GM13976 (cell line): ENCODE results near the gene ZFYVE28.

Experiments
- DNase-seq: peaks from one replicate; pipeline ENCODE4 v3.0.0; 2012; ENCODE audit warnings: low spot score
- in situ Hi-C: fragments of 300-500 bp; cut with MboI; formaldehyde crosslinking; loops from one replicate; pipeline ENCODE4 v1.12.0; 2022; ENCODE audit warnings: low sequenced_read_pairs, mixed read lengths, inconsistent platforms; ENCODE audit not compliant: unreplicated experiment
- TF ChIP-seq, protein P1 (sequence below): IDR thresholded peaks from 2 replicates; pipeline ENCODE4 v1.5.1; 2012; ENCODE audit warnings: borderline replicate concordance, mild to moderate bottlenecking; ENCODE audit not compliant: insufficient read depth; ENCODE audit errors: extremely low read depth, missing control alignments, control extremely low read depth

Gene ZFYVE28

DNA sequence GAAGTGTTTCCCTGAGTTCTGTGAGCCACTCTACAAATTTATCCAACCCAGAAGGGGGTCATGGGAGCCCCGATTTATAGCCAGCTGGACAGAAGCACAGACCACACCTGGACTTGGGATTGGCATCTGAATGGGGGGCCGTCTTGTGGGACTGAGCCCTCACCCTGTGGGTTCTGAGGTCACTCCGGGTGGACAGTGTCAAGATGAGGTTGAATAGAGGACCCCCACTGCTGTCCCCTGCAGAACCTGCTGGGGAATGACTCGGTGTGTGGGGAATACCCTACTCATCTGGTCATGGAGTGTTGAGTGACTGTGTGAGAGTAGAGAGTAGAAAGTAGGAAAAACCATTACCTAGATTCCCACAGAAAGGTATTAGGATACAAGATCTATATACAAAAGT, 67.5 kb downstream of the ZFYVE28 start:
- TF ChIP-seq, protein P1, sequence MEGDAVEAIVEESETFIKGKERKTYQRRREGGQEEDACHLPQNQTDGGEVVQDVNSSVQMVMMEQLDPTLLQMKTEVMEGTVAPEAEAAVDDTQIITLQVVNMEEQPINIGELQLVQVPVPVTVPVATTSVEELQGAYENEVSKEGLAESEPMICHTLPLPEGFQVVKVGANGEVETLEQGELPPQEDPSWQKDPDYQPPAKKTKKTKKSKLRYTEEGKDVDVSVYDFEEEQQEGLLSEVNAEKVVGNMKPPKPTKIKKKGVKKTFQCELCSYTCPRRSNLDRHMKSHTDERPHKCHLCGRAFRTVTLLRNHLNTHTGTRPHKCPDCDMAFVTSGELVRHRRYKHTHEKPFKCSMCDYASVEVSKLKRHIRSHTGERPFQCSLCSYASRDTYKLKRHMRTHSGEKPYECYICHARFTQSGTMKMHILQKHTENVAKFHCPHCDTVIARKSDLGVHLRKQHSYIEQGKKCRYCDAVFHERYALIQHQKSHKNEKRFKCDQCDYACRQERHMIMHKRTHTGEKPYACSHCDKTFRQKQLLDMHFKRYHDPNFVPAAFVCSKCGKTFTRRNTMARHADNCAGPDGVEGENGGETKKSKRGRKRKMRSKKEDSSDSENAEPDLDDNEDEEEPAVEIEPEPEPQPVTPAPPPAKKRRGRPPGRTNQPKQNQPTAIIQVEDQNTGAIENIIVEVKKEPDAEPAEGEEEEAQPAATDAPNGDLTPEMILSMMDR, result no peak
- no peak for DNase-seq
- in situ Hi-C loops, result no loop called here

DNA sequence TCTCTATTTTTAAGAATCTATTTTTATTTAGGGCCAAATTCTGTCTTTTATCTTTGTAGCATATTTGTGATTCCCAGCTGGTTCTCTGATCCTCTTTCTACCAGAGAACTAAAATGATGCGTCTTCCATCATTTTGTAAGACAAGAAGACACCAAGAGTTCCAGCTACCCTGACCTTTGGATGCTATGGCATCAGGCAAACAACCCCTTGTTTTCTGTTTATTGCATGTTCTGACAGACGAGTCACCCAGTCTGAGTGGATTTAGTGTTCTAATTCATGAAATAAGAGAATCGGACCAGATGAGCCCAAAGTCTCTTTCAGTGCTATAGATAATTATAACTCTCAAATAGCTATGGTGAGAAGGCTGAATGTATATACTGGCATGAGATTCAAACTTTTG, 69.7 kb downstream of the ZFYVE28 start:
- in situ Hi-C loops, result no loop called here
- TF ChIP-seq, protein P1, result no peak
- no peak for DNase-seq

GRCh38 chr4:2347190-2347589, 71.3 kb downstream of the ZFYVE28 start:
- in situ Hi-C loops, result no loop called here
- no peak for DNase-seq

DNA sequence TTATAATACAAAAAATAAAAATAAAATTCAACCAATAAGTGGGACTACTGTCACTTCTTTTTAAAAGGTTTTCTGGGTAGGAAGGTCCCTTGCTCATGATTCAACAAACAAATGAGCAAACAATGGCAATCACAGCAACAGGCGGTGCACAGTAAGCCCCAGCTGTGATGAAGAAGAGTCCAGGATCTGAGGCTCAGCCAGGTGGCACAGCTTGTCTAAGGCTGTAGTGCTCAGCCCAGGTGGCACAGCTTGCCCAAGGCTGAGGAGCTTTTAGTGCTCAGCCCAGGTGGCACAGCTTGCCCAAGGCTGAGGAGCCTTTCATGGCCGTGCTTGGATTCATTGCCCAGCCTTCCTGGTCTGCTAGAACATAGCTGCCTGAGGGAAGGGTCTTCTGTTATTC, 75.0 kb downstream of the ZFYVE28 start:
- in situ Hi-C loops, result no loop called here
- TF ChIP-seq, protein P1, result no peak
- DNase-seq, result no peak

More at GRCh38 chr4:2347190-2347589, 71.3 kb downstream of the ZFYVE28 start:
- TF ChIP-seq, protein P1, result no peak

- in situ Hi-C loops, result no loop called here
- TF ChIP-seq, protein P1, result no peak
- DNase-seq, result no peak
Measured at GRCh38 chr4:2341911-2342652, 76.4 kb downstream of the ZFYVE28 start.

DNA sequence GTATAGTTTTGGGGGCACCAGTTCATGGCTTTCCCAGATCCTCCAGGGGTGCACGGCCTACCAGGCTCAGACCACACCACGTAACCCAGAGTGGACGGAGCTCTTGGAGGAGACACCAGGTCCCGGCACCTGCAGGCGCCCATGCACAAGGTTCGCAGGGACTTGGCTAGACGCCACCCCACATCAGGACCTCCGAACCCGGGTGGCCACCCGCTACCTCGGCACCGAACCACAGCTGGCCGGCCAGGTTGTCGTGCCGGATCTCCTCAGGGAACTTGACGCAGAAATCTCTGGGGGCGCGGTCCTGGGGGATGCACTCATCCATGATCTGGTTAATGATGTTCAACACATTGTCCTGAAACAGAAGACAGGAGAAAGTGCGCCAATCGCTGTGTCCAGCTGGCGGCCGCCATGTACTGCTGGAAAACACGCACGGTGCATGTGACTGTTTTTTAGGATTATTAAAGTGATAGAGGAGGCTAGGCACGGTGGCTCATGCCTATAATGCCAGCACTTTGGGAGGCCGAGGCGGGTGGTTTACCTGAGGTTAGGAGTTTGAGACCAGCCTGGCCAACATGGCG, 77.1 kb downstream of the ZFYVE28 start:
- no peak for DNase-seq
- in situ Hi-C loops, result no loop called here
- TF ChIP-seq, protein P1, result no peak
